Measurements from ENCODE around the gene LAMC1.
A peak's percentile ranks its signal among the peaks of the same experiment; 100 is the strongest.
"Not testable (repeated sequence)": the region's sequence is repeated elsewhere in the genome, so short reads cannot be mapped to it uniquely, and the experiment has no call there.

The LAMC1 gene

GRCh38 chr1:183061194-183061593 lies 38.0 kb downstream of the LAMC1 start:
- no peak overlapping the region for H3K27ac ChIP-seq
- TF ChIP-seq ZFX (IDR thresholded peaks at IDR 0.05) (no peak), CTCF (conservative IDR thresholded peaks at IDR 0.05) (no peak)

GRCh38 chr1:183063349-183063748 lies 40.1 kb downstream of the LAMC1 start:
- no peak overlapping the region for H3K27ac ChIP-seq
- TF ChIP-seq ZFX (IDR thresholded peaks at IDR 0.05) (no peak), CTCF (conservative IDR thresholded peaks at IDR 0.05) (no peak)

- TF ChIP-seq CTCF (conservative IDR thresholded peaks at IDR 0.05): no peak
- no peak for TF ChIP-seq ZFX (IDR thresholded peaks at IDR 0.05)
- H3K27ac ChIP-seq: no peak overlapping the region
Observed at GRCh38 chr1:183065168-183065706, 42.0 kb downstream of the LAMC1 start.

- H3K27ac ChIP-seq: not testable (repeated sequence)
Observed at GRCh38 chr1:183066432-183066831, 43.2 kb downstream of the LAMC1 start.

GRCh38 chr1:183069562-183070216 lies 46.5 kb downstream of the LAMC1 start:
- peak overlapping the region; percentile 57 for H3K27ac ChIP-seq
- TF ChIP-seq ZFX (IDR thresholded peaks at IDR 0.05) (no peak), CTCF (conservative IDR thresholded peaks at IDR 0.05) (no peak)

GRCh38 chr1:183070234-183070922 lies 47.2 kb downstream of the LAMC1 start:
- TF ChIP-seq ZFX (IDR thresholded peaks at IDR 0.05): no peak
- no peak for TF ChIP-seq CTCF (conservative IDR thresholded peaks at IDR 0.05)

GRCh38 chr1:183070923-183071618 lies 47.9 kb downstream of the LAMC1 start:
- no peak overlapping the region for H3K27ac ChIP-seq
- no peak for TF ChIP-seq ZFX (IDR thresholded peaks at IDR 0.05)
- TF ChIP-seq CTCF (conservative IDR thresholded peaks at IDR 0.05): no peak

More at GRCh38 chr1:183070234-183070922, 47.2 kb downstream of the LAMC1 start:
- peak overlapping the region; percentile 57; the same call in 1 of the 2 replicates for H3K27ac ChIP-seq

GRCh38 chr1:183072595-183072994 lies 49.4 kb downstream of the LAMC1 start:
- not testable (repeated sequence) for H3K27ac ChIP-seq
